ENCODE results near the gene NOXRED1.

The NOXRED1 gene

DNA sequence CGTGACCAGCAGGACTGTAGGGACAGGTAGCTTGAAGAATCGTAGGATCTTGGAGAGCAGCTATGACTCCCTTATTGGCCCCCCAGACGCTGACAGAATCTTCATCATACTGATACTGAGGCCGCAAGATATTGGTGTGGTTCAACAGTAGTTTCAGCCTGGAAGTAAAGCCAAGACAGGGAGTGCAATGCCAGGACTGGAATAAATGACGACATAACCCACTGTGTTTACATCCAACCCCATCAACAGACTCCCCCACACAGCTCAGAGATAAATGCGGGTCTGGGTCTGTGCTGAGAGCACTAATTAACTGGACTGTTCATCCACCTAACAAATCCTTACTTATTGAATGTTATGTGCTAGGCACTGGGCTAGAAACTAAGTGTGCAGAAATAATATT, 16.6 kb downstream of the NOXRED1 start:
- no peak for DNase-seq

DNA sequence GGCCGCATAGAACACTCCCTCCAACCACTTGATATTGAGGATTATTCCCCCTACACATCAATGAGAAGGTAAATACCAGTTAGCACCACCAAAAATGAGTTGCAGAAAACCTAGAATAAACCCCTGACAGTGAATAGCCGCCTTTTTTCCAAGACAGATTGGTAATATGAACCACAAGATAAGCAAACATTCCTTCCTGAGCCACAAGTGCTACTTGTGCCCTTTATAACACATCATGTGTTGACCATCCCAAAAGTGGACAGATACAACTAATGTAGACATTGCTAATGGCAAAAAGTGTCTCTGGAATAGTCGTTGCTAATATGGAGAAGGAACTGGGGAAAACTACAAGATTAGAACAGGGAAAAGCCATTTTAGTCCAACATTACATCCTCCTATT, 17.2 kb downstream of the NOXRED1 start:
- no peak for DNase-seq

DNA sequence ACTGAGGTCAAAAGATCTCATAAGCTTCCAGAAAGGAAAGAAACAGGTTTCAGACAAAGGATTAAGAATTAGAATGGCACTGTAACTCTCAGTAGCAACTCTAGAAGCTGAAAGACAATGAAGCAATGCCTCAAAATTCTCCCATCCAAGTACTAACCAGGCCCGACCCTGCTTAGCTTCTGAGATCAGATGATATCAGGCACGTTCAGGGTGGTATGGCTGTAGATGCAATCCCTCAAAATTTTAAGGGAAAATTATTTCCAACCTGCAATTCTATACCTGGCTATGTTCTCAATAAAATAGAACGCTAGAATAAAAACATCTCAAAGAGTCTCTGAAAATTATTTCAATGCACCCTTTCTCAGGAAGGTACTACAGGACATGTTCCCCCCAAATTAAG, 19.6 kb downstream of the NOXRED1 start:
- no peak for DNase-seq

DNA sequence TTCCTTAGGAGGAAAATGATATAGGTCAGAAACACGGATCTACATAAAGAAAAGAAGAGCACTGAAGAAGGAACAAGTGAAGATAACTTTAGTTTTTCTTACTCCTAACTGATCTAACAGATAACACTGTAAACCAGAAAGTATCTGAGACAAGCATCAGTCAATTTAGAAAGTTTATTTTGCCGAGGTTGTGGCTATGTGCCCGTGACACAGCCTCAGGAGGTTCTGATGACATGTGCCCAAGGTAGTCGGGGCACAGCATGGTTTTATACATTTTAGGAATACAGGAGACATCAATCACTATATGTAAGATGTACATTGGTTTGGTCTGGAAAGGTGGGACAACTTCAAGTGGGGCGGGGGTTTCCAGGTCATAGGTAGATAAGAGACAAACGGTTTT, 23.1 kb downstream of the NOXRED1 start:
- no peak for DNase-seq

DNA sequence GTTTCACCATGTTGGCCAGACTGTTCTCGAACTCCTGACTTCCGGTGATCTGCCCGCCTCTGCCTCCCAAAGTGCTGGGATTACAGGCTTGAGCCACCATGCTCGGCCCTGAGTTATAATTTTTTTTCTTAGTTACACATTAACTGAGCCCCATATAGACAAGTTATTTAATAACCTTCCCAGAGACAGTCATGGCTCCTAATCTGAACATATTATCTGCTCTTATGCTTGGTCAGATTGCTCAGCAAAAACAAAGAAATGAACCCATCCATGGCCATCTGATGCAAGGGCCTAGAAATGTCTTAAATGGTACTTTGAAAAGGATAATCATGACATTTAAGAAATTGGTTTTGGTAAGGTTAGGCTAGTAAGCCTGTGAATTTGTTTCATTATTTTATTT, 33.1 kb downstream of the NOXRED1 start:
- no peak for DNase-seq

DNA sequence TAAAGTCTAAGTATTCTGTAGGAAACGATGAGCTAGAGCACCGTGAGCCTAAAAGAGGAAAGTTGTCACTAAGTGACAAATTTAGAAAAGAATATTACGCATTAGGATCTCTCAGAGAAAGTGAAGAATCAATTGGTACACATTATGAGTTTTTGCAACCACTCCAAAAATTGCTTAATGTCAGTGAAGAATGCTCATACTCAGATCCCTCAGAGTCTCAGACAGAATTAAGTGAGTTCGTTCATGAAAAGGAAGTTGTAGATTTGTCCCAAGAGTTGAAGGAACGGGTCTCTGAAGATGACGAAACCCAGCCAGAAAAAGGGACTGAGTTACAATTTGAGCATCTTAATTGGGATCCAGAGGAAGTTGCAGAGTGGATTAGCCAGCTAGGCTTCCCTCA, 44.6 kb downstream of the NOXRED1 start:
- DNase-seq, result no peak

DNA sequence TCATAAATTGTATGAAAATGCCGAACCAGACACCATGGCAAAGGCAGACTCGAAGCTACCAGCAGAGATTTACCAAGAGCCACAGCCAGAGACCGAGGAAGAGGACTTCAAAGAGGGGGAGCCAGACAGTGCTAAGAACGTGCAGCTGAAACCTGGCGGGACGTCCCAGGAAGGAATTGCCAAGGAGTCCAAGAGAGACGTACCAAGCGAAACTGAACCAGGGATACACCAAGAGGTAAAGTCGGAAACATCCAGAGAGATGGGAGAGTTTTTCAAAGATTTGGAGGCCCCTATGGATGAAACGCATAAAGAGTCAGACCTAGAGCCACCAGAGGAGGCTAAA, 45.9 kb downstream of the NOXRED1 start:
- no peak for DNase-seq

DNA sequence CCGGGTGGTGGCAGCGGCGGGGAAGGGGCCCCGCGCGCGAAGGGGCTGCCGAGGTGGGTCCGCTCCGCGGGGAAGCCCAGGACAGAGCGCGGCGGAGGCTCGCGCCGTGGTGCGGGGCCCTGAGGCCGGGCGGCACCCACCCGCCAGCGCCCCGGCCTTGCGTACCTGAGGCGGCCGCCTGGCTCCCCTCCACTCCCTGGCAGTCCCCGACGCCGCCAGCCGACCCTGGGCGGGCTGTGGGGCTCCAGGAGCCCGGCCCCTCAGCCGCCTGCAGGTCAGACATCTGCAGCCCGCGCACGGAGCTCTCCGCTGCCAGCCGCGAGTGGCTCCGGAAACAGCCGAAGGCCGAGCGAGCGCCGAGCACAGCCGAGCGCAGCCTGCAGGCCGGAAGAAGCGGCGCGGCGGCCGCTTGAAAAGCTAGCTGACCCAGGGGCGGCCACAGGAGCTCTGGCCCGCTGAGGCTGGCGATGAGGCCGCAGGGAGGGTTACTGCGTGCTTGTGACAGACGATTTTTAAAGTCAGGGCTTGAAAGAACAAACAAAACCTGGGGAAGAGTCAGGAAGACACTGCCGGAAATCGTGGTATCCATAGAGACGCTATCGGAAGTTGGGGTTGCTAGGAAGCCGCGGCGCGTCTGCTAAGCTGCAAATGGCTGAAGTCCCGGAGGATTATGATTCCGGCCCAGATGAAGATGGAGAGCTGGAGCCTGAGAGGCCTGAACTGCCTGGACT, 46.4 kb downstream of the NOXRED1 start, which contains the start of the genes SAMD15 and TMED8:
TSS of gene SAMD15 (plus strand) at position 609 of the 731 bp plus-strand sequence. CDS start at position 649, 40 bp downstream.
TSS of gene TMED8 (minus strand) at position 324 of the 731 bp plus-strand sequence. CDS start at position 283, 41 bp downstream.
- DNase-seq, result peak; percentile 89

DNA sequence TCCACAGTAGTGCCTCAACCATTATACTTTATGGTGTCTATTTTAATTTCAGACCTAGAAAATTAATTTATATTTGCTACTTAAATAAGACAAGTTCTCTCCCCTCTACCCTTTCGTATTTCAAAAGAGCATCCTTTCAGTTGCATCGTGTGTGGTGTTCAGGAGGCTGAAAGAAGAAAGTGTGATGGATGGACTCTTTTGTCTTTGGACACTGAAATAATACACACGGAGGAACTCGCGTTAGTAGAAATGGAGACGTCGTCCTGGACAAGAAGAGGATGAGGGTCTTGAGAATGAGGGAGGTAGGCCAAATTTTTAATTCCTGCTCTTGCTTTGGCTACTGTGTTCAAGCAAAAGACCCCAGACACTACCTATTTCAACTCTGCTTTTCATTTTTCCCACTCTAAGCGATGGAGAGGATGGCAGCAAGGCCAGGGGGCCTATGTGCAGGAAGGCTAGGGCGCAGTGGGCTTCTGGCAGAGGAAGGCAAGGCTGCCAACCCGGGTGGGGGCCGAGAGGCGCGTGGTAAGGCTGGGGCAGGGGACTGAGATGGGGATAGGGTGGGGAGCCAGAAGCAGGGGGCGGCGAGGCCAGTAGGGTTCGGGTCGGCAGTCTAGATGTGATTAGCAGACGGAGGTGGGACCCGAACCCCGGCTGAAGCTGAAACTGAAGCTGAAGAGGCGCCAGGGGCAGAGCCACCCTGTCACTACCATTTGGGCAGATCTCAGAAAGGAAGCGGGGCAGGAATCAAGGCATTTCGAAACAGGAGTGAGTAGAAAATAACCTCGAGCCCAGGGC, 47.2 kb downstream of the NOXRED1 start:
- peak; percentile 51 for DNase-seq

DNA sequence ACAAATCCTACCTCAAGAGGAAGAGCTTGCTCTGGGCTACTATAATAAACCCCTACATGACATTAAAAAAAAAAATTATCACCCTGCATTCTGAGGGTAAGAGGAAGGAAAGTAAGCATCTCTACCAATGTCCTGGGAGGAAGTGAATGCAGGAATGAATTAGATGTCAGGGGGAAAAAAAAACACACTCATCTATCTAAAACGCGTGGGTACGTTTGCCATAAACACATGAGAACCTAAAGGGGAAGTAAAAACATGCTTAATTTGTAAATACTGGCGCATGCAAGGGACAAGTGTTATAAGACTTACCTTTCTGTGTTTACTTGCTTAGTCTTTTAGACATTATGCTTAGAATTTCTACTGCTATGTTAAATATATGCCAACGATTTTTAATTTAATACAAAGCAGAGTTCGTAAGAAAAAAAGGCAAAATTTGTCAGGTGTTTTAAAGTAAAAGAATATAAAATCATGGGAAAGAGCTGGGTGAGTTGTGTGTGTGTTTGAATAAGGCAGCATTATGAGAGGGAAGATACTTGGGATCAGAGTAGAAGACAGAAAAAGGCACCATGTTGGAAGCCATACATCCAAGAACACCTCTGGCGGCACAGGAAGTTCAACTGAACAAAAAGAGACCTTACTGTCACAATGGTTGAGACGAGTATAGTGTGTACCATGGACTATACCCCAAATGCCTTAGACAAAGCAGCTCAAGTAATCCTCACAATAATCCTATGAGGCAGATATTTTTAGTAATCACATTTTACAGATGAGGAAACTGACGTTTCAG, 48.0 kb downstream of the NOXRED1 start:
- DNase-seq, result peak; percentile 38

DNA sequence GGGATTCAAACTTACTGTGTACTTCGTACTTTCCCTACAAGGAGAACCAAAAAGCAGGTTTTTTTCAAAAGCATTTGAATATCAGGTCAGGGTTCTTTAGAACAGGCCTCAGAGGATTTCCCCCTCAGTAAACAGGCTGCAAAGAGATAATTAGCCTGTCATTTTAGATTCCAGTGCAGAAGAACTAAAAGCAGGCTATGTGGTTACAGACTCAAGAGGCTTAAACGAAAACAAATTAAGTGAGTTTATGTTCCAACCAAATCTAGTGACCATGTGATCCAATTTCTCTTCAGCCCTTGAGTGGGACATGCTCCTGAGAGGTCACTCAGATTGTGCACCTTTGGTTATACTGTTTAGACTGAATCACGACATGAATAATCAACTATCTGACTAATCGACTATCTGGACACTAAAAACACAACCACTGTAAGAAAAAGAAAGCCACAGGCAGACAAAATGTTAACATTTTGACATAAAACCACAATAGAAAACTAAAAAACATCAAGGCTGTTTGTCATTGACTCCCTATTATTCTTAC, 51.0 kb downstream of the NOXRED1 start:
- peak; percentile 20 for DNase-seq

DNA sequence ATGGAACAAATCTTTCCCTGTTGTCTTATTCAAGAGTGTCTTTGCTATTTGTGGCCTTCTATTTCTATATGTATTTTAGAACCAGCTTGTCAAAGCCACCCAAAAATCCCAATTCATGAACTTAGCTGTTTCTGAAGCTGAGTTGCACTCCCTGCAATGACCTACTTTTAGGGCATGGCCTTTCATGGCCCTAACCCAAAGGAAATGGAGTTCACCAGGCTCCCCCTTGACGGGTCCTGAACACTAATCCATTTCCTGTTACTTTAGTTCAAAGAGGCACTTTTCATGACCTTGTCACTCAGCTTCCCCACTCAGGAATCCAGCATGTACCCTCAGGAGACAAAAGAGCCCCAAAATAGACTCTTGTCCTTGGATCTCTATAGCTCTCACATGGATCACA, 54.0 kb downstream of the NOXRED1 start:
- DNase-seq, result no peak

DNA sequence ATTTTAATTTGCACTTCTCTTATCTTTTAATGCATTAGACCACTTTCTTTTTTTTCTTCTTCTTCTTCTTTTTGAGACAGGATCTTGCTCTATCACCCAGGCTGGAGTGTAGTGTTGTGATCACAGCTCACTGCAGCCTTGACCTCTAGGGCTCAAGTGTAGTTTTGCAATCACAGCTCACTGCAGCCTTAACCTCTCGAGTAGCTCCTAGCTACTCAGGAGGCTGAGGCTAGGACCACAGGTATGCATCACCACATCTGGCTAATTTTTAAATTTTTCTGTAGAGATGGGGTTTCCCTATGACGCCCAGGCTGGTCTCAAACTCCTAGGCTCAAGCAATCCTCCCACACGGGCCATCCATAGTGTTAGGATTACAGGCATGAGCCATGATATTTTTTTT, 59.2 kb downstream of the NOXRED1 start:
- DNase-seq, result no peak

DNA sequence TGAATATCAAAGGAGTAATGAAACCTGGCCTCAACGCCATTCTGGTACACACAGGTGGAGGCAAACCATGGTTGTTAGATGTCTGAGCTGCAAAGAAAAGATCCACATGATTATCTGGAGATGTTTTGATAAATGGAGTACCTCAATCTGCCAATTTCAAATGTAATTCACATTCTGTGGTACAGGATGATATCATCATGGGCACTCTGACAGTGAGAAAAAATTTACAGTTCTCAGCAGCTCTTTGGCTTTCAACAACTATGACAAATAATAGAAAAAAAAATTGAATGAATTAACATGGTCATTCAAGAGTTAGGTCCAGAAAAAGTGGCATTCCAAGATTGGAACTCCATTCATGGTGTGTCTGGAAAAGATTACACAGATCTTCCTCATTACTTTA, 63.7 kb downstream of the NOXRED1 start:
- no peak for DNase-seq

DNA sequence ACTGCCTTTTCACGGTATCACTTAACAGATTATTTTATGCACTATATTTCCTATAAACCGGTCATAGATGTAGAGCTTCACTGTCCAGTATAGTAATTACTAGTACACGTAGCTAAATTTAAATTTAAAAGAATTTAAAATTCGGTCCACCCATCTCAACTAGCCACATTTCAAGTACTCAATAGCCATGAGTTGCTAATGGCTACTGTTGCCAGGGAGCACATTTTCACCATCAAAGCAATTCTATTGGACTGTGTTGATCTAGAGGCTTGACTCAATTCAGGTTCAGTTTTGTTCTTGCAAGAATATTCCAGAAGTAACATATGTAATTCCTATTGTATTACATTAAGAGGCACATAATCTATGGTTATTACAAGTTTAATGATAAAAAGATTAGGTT, 66.4 kb downstream of the NOXRED1 start:
- DNase-seq, result no peak

DNA sequence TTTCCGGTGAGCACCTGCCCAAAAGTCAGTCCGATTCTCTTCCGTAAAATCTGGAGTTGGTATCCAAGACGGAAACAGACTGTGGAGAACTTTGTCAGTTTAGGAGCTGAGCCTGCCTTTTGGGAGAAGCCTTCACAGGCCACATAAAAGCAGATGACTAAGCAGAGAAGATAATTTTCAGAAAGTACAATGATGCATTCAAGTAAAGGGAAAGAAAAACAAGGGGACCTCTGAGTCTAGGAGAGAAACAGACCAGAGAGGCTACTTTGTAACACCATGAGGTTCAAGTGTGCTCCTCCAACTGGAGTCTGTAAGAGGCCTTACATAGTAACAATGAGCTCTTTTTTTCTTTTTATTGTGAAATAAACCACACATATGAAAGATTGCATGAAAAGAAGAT, 67.5 kb downstream of the NOXRED1 start:
- DNase-seq, result no peak

DNA sequence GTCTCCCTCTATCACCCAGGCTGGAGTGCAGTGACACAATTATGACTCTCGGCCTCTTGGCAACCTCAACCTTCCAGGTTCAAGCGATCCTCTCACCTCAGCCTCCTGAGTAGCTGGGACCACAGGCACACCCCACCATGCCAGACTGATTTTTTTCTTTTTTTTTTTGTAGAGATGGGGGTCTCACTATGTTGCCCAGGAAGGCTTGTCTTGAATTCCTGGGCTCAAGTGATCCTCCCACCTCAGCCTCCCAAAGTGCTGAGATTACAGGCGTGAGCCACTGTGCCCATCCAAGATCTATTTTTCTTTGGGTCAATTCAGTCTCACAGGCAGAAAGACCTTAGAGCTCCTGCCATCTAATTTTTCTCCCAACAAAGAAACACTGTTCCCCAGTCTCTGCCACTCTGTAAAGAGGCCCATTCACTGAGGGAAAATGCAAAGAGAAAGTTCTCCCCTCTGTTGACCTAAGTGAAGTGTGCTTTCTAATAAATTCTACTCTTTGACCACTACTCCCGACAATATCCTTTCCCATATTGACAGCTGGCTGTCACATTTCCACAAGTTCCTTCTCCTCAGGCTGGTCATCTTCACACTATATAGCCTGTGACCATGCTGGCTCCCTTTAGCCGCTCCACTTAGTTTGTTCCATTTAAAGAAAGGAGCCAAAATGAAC, 69.7 kb downstream of the NOXRED1 start:
- no peak for DNase-seq

DNA sequence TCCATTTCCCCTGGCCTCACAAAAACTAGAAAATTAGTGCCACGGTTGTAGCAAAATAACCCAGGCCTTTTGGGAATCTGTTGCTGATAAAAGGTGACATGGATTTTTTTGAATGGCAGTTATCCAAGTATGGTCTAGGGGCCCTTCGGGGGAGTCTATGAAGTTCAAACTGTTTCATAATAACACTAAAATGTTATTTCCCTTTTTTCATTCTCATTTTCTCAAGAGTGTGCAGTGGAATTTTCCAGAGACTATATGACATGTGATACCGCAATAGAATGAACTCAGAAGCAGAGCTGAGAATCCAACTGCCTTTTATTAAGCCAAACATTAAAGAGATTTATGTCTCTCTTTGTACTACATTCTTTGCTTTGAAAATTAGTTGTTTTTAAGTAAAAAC, 75.6 kb downstream of the NOXRED1 start:
- DNase-seq, result no peak

DNA sequence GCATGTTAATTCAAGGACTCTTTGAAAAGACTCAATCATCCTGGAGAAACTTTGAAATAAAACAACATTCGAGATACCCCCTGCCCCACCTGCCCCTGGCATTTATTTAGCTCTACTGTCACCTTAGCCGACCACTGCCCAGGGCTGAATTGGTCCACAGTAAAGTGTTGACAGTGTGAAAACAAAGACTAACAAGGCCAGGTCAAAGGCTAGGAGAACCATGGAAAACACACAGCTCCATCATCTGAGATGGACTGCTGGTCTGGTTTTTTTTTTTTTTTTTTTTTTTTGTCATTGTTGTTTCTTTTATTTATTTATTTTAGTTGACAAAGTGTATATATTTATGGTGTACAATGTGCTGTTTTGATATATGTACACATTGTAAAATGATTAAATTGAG, 76.8 kb downstream of the NOXRED1 start:
- no peak for DNase-seq

DNA sequence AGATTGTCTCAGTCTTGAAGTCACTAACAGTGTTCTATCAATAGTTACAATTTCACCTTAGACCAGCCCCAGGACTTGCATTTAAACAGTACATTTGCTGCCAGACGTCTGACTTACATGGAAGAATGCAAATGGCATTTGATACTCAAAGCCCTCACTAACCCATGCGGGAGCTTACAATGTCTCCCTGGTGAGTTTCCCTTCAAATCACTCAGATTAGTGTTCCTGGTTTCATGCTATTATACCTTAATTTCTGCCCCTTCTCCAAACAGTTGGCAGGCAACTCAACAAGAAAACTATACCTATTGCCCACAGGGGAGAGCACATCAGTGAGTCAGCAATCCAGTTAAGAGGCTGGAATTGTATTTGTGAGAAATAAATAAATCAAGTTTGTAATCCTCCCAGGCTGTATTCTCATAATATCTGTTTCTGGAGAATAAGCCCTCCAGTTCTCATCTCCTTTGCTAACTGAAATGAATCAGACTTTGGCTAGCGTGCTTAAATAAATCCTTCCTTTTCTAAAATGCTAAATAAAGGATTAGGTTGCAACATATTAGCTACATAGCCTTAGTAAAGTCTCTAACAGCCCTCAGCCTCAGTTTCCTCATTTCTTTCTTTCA, 78.8 kb downstream of the NOXRED1 start:
- no peak for DNase-seq
